Activated gamma-delta T cell treated with Interleukin-2 at 50 U/mL for 16 hours (primary cell): Measurements from ENCODE around the gene CLEC4D.
"Not testable (repeated sequence)": the region's sequence is repeated elsewhere in the genome, so short reads cannot be mapped to it uniquely, and the experiment has no call there.

Experiments
- DNase-seq: peaks from one replicate; pipeline ENCODE4 v3.0.0-alpha.2; 2020

Gene CLEC4D

GRCh38 chr12:8513256-8513655 is at the start of gene CLEC4D:
Gene CLEC4D, plus strand, starts transcription at chr12:8513503. Its CDS starts 230 bp downstream, at chr12:8513733.
- no peak for DNase-seq

- no peak for DNase-seq
These were observed 47.9 kb upstream of the CLEC4D start for GRCh38 chr12:8465301-8465996.

- DNase-seq: no peak
These were observed 47.1 kb upstream of the CLEC4D start for GRCh38 chr12:8466241-8466640.

- DNase-seq: no peak
These were observed 42.2 kb upstream of the CLEC4D start for GRCh38 chr12:8471090-8471489.

GRCh38 chr12:8475508-8476203 is 37.6 kb upstream of the CLEC4D start:
- DNase-seq: no peak

GRCh38 chr12:8482571-8483061 is 30.7 kb upstream of the CLEC4D start:
- DNase-seq: peak; percentile 5

GRCh38 chr12:8483079-8483478 is 30.2 kb upstream of the CLEC4D start:
- DNase-seq: no peak

- no peak for DNase-seq
These were observed 21.4 kb upstream of the CLEC4D start for GRCh38 chr12:8491646-8492530.

GRCh38 chr12:8493084-8493483 is 20.2 kb upstream of the CLEC4D start:
- peak; percentile 20 for DNase-seq

- DNase-seq: not testable (repeated sequence)
These were observed 17.6 kb upstream of the CLEC4D start for GRCh38 chr12:8495671-8496070.

- not testable (repeated sequence) for DNase-seq
These were observed 17.2 kb upstream of the CLEC4D start for GRCh38 chr12:8496074-8496473.

GRCh38 chr12:8499616-8500015 is 13.7 kb upstream of the CLEC4D start:
- no peak for DNase-seq

GRCh38 chr12:8501720-8502119 is 11.6 kb upstream of the CLEC4D start:
- no peak for DNase-seq

GRCh38 chr12:8504351-8504750 is 9.0 kb upstream of the CLEC4D start:
- no peak for DNase-seq

GRCh38 chr12:8507596-8507995 is 5.7 kb upstream of the CLEC4D start:
- DNase-seq: no peak

GRCh38 chr12:8508223-8508622 is 5.1 kb upstream of the CLEC4D start:
- no peak for DNase-seq

- DNase-seq: no peak
These were observed 4.1 kb upstream of the CLEC4D start for GRCh38 chr12:8508910-8509841.

GRCh38 chr12:8517971-8518370 is 4.7 kb downstream of the CLEC4D start:
- no peak for DNase-seq

GRCh38 chr12:8519171-8519570 is 5.9 kb downstream of the CLEC4D start:
- no peak for DNase-seq

- DNase-seq: no peak
These were observed 14.2 kb downstream of the CLEC4D start for GRCh38 chr12:8527250-8528130.

- no peak for DNase-seq
These were observed 18.7 kb downstream of the CLEC4D start for GRCh38 chr12:8532045-8532444.
